ENCODE results near the gene SDS. TPM values are rescaled to one million over a fixed set of nuclear protein-coding genes. Genes with fewer than 3 reads are reported as not detected.

The SDS gene
- total RNA-seq, 1 experiment from 2014 or later = not detected

DNA sequence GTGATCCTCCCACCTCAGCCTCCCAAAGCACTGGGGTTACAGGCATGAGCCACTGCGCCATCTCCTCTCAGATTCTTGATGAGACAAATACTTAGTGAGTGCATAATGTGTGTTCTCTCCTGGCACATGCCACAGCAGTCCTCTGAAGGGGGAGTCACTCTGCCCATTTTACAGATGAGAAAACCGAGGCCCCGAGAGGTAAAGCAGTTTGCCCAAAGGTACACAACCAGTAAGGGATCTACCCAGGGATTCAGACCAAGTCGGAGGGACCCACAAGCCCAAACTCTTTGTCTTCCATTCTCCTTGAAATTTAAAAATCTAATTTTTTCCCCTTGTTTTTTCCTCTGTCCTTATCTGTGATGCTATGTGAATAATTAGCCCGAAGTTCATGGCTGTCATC, 39.0 kb downstream of the SDS start:
- H3K79me2 ChIP-seq (ENCODE audit: insufficient read depth, low read length) = no peaks in the 10 kb centered on the region
- H3K27ac ChIP-seq (ENCODE audit: insufficient read length, low read depth, low read length) = no peak overlapping the region
- Mint-ChIP-seq H3K9me3 (no peaks in the 10 kb centered on the region), H3K27me3 (ENCODE audit: low read depth) (no peaks in the 10 kb centered on the region), H3K4me1 (peaks cover 0 to 7% of the 10 kb centered on the region in 2 experiments; a peak in 2 of 4 replicates), H3K4me3 (no peak overlapping the region), H3K36me3 (ENCODE audit: insufficient read depth in 1 of 3, low read depth in 3 of 3) (peaks cover 5 to 16% (median 13%) of the 10 kb centered on the region in 3 experiments; a peak in 6 of 7 replicates), H3K27ac (no peak overlapping the region)
- DNase-seq = no peak
- H3K56ac ChIP-seq (ENCODE audit: insufficient read length, low read depth, low read length) = no peak overlapping the region
- H2BK12ac ChIP-seq (ENCODE audit: insufficient read length, low read depth, low read length) = no peak overlapping the region
- H3K23me2 ChIP-seq (ENCODE audit: insufficient read length, low read depth, low read length, poor library complexity, severe bottlenecking) = no peaks in the 10 kb centered on the region
- TF ChIP-seq, protein P1, sequence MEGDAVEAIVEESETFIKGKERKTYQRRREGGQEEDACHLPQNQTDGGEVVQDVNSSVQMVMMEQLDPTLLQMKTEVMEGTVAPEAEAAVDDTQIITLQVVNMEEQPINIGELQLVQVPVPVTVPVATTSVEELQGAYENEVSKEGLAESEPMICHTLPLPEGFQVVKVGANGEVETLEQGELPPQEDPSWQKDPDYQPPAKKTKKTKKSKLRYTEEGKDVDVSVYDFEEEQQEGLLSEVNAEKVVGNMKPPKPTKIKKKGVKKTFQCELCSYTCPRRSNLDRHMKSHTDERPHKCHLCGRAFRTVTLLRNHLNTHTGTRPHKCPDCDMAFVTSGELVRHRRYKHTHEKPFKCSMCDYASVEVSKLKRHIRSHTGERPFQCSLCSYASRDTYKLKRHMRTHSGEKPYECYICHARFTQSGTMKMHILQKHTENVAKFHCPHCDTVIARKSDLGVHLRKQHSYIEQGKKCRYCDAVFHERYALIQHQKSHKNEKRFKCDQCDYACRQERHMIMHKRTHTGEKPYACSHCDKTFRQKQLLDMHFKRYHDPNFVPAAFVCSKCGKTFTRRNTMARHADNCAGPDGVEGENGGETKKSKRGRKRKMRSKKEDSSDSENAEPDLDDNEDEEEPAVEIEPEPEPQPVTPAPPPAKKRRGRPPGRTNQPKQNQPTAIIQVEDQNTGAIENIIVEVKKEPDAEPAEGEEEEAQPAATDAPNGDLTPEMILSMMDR (conservative IDR thresholded peaks at IDR 0.05) = no peak
- H2BK15ac ChIP-seq (ENCODE audit: low read depth, low read length) = no peak overlapping the region
- no peak overlapping the region for H3K9ac ChIP-seq (ENCODE audit: extremely low read depth, insufficient read length, low read length)
- H3K23ac ChIP-seq (ENCODE audit: insufficient read length, low read depth, low read length) = no peak overlapping the region
- no CpG with 5 or more reads among the region's 5 CpGs for WGBS (ENCODE audit: extremely low coverage, insufficient read length, low lambda C conversion rate)
- H3K4ac ChIP-seq (ENCODE audit: low read depth, low read length) = no peak overlapping the region
- H2BK120ac ChIP-seq (ENCODE audit: low read depth, low read length, poor library complexity, severe bottlenecking) = no peak overlapping the region
- H3T11ph ChIP-seq (ENCODE audit: low read length) = no peak overlapping the region
- H3K79me1 ChIP-seq (ENCODE audit: insufficient read depth, low read depth, low read length, poor library complexity, severe bottlenecking) = peaks cover 5% of the 10 kb centered on the region
- no peak overlapping the region for H2BK5ac ChIP-seq (ENCODE audit: insufficient read length, low read length)
- no peak overlapping the region for H4K8ac ChIP-seq (replicated peaks; ENCODE audit: insufficient read length, low read depth, low read length)
- no peak overlapping the region for H3K4me2 ChIP-seq (ENCODE audit: insufficient read depth, insufficient read length, low read length)
- H2BK20ac ChIP-seq (ENCODE audit: low read depth, low read length, poor library complexity, severe bottlenecking) = no peak overlapping the region
- H4K5ac ChIP-seq (ENCODE audit: insufficient read length, low read depth, low read length) = no peak overlapping the region
- no peaks in the 10 kb centered on the region for H4K20me1 ChIP-seq (ENCODE audit: control insufficient read depth, insufficient read depth, insufficient read length)
- no peak overlapping the region for H2AFZ ChIP-seq (ENCODE audit: low read length)
- H3K9me3 ChIP-seq (ENCODE audit: control insufficient read depth, low read depth, low read length) = no peaks in the 10 kb centered on the region
- no peak overlapping the region for H2AK5ac ChIP-seq (ENCODE audit: insufficient read length, low read length)
- no peaks in the 10 kb centered on the region for H3K4me1 ChIP-seq (ENCODE audit: insufficient read depth, low read length)
- H3K27me3 ChIP-seq (ENCODE audit: insufficient read depth, low read length) = no peaks in the 10 kb centered on the region
- no peak overlapping the region for H3K18ac ChIP-seq (ENCODE audit: insufficient read length, low read depth, low read length)
- H4K91ac ChIP-seq (ENCODE audit: insufficient read length, low read depth, low read length) = no peak overlapping the region
- no peak overlapping the region for H3K14ac ChIP-seq (ENCODE audit: insufficient read depth, low read length)
